Measurements from ENCODE around the gene CD300LF.

The CD300LF gene

GRCh38 chr17:74729866-74730265 lies 17.1 kb upstream of the CD300LF start:
- DNase-seq (ENCODE audit: low read depth in 2 of 2): no peak

- no peak for DNase-seq (ENCODE audit: low read depth in 2 of 2)
Observed at GRCh38 chr17:74729368-74729767, 16.6 kb upstream of the CD300LF start.

GRCh38 chr17:74728702-74729075 lies 16.0 kb upstream of the CD300LF start:
- DNase-seq (ENCODE audit: low read depth in 2 of 2): no peak

- no peak for DNase-seq (ENCODE audit: low read depth in 2 of 2)
Observed at GRCh38 chr17:74728033-74728701, 15.4 kb upstream of the CD300LF start.

- DNase-seq (ENCODE audit: low read depth in 2 of 2): no peak
Observed at GRCh38 chr17:74725111-74725510, 12.4 kb upstream of the CD300LF start.

- no peak for DNase-seq (ENCODE audit: low read depth in 2 of 2)
Observed at GRCh38 chr17:74723891-74724290, 11.2 kb upstream of the CD300LF start.

GRCh38 chr17:74722782-74723181 lies 10.1 kb upstream of the CD300LF start:
- DNase-seq (ENCODE audit: low read depth in 2 of 2): no peak

- DNase-seq (ENCODE audit: low read depth in 2 of 2): no peak
Observed at GRCh38 chr17:74720506-74720905, 7.8 kb upstream of the CD300LF start.

GRCh38 chr17:74715144-74715543 lies 2.4 kb upstream of the CD300LF start:
- DNase-seq (ENCODE audit: low read depth in 2 of 2): no peak

- DNase-seq (ENCODE audit: low read depth in 2 of 2): no peak
Observed at GRCh38 chr17:74713171-74713755, 540 bp upstream of the CD300LF start.

GRCh38 chr17:74712301-74712700 lies 422 bp downstream of the CD300LF start:
- DNase-seq (ENCODE audit: low read depth in 2 of 2): no peak

GRCh38 chr17:74711058-74711824 lies 1.5 kb downstream of the CD300LF start:
- no peak for DNase-seq (ENCODE audit: low read depth in 2 of 2)

GRCh38 chr17:74704544-74704943 lies 8.2 kb downstream of the CD300LF start:
- DNase-seq (ENCODE audit: low read depth in 2 of 2): no peak

- DNase-seq (ENCODE audit: low read depth in 2 of 2): no peak
Observed at GRCh38 chr17:74703311-74703710, 9.4 kb downstream of the CD300LF start.

- DNase-seq (ENCODE audit: low read depth in 2 of 2): no peak
Observed at GRCh38 chr17:74702116-74702871, 10.4 kb downstream of the CD300LF start.

- no peak for DNase-seq (ENCODE audit: low read depth in 2 of 2)
Observed at GRCh38 chr17:74699236-74699635, 13.5 kb downstream of the CD300LF start.

GRCh38 chr17:74698069-74698468 lies 14.7 kb downstream of the CD300LF start:
- DNase-seq (ENCODE audit: low read depth in 2 of 2): no peak

GRCh38 chr17:74697515-74697914 lies 15.2 kb downstream of the CD300LF start:
- no peak for DNase-seq (ENCODE audit: low read depth in 2 of 2)

GRCh38 chr17:74695629-74696028 lies 17.1 kb downstream of the CD300LF start:
- DNase-seq (ENCODE audit: low read depth in 2 of 2): no peak

GRCh38 chr17:74694081-74694480 lies 18.6 kb downstream of the CD300LF start:
- no peak for DNase-seq (ENCODE audit: low read depth in 2 of 2)

- no peak for DNase-seq (ENCODE audit: low read depth in 2 of 2)
Observed at GRCh38 chr17:74691151-74691550, 21.6 kb downstream of the CD300LF start.

- DNase-seq (ENCODE audit: low read depth in 2 of 2): no peak
Observed at GRCh38 chr17:74690409-74690825, 22.3 kb downstream of the CD300LF start.
